CD4-positive, alpha-beta T cell treated with Interleukin-2 at 100 ng/mL for 4 hours (primary cell): ENCODE measurements around the gene KIAA0513.
"Not testable (repeated sequence)": the region's sequence is repeated elsewhere in the genome, so short reads cannot be mapped to it uniquely, and the experiment has no call there.

ENCODE experiments used
- DNase-seq: peaks from one replicate; pipeline ENCODE4 v3.0.0-alpha.2; 2020; ENCODE audit warnings: low spot score

KIAA0513 gene

GRCh38 chr16:85049706-85050305 lies 22.2 kb downstream of the KIAA0513 start:
- DNase-seq, result no peak

- DNase-seq, result no peak
Measured at GRCh38 chr16:85051067-85051581, 23.5 kb downstream of the KIAA0513 start.

DNA sequence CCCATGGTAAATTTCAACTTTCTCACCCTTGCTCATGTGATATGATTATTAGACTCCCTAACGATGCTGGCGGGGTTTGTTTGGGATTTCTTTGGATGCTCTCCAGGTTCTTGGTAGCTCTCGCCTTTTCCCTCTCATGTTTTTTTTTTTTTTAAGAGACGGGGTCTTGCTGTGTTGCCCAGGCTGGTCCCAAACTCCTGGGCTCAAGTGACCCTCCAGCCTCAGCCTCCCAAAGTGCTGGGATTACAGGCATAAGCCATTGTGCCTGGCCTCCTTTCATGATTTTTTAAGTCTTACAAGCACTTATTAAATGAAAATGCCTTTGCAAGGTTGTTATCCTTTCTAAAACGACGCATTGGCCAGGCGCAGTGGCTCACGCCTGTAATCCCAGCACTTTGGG lies 24.1 kb downstream of the KIAA0513 start:
- no peak for DNase-seq

DNA sequence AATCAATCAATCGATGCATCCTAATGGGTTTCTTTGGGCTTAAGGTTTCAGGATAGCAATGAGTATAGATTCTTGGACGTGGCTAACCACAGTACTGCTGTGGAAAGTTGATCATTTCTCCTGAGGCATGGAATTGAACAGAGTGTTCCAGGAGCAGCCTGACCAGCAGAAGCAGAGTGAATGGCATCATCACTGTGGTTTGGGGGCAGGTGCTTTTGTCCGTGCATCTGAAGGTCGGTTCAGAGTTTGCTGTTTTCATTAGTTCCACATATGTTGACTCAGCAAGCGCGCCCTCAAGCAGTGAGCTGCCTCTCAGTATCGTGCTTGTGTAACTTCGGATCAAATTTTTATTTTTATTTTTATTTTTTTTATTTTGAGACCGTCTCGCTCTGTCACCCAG lies 24.9 kb downstream of the KIAA0513 start:
- DNase-seq, result no peak

DNA sequence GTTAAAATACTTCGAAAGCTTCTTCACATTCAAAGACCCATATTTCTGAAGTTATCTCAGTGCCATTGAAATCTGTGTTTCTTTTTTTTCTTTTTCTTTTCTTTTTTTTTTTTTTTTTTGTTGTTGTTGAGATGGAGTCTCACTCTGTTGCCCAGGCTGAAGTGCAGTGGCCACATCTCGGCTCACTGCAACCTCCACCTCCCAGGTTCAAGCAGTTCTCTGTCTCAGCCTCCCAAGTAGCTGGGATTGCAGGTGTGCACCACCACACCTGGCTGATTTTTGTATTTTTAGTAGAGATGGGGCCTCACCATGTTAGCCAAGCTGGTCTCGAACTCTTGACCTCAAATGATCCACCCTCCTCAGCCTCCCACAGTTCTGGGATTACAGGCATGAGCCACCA lies 26.7 kb downstream of the KIAA0513 start:
- DNase-seq, result not testable (repeated sequence)

GRCh38 chr16:85054948-85055492 lies 27.4 kb downstream of the KIAA0513 start:
- DNase-seq, result no peak

GRCh38 chr16:85055493-85056210 lies 28.1 kb downstream of the KIAA0513 start:
- DNase-seq, result peak; percentile 89

DNA sequence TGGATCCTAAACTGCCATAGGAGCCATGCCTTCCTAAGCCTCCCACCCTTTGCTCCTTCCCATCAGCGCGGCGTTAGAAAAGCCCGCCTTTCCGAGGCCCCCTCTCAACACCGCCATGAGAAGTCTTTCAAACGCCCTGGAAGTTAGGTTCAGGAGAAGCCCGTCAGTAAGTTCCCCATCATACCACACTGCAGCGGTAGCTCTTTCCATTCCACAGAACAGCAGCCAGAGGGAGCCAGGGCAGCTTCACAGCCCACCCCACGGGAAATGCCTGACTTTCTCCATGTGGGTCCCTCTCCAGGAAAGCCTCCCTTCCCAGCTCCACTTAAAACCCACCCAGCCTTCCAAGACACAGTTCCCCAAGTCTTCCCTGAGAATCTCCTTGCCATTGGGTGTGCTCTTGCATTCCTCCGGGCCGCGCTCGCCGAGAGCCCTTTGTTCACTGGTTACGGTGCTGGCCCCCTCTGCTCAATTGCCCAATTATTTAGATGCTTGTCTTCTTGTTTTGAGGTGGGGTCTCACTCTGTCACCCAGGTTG lies 28.7 kb downstream of the KIAA0513 start:
- DNase-seq, result no peak

DNA sequence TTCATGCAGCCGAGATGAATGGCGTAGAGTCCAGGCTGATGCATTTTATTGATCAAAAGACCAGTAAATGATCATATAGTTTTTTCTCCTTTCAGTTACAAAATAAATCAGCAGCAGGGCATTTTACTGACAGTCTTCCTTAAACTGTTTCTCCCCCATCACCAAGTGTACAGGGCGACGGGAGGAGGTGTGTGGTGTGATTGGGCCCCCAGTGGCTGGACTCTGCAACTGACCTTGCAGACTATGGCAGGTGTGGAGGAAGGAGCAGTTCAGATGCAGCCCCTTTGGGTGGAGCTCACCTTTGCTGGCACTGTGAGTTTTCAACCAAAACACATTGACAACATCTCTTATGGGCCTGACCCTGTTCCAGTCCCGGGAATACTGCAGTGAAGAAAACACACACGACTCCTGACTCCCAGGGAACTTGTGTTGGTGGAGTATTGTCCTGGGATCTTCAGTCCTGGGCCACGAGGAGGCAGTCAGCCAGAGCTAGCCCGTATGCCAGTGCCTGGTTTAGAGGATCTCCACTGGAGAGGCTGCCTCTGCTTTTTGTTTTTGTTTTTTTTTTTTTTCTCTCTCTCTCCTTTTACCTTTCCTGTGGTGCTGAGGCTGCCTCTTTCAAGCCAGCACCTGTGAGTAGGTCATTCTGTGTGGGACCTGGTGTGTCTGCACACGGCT lies 29.8 kb downstream of the KIAA0513 start:
- no peak for DNase-seq

DNA sequence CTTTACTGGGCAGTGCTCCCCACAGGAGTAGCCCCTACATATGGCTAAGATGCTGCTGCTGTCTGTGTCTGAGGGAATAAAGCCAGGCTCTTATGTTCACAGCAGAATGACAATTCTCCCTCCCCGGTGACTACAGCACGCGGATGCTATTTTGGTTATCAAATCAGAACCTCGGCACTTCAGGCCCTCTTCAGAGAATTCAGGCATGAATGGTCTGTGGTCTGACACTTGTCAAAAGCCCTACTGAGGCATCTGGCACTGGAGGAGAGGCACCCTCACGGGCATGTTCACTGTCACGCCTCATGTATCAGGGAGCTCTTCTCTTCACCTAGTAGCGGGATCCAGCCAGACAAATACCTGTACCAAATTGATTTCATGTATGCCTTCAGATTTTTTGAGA lies 30.4 kb downstream of the KIAA0513 start:
- DNase-seq, result no peak

GRCh38 chr16:85058909-85059308 lies 31.3 kb downstream of the KIAA0513 start:
- no peak for DNase-seq

DNA sequence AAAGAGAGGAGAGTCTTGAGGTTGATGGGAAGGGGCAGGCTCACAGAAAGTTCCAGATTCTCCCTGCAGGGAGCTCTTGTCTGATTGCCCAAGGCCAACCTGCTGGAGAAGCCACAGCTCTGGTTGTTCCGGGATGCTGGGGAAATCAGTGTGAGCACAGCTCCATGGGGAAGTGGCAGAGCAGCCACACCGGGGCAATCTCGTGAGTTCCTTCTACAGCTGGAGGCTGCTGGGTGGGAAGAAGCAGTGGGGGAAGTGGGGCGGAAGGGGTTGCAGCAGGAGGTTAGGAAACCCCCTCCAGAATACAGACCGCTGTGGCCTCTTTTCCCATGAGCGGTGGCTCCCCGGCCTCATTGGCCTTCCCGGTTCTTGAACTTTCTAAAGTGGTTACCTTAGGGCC lies 34.0 kb downstream of the KIAA0513 start:
- DNase-seq, result no peak

DNA sequence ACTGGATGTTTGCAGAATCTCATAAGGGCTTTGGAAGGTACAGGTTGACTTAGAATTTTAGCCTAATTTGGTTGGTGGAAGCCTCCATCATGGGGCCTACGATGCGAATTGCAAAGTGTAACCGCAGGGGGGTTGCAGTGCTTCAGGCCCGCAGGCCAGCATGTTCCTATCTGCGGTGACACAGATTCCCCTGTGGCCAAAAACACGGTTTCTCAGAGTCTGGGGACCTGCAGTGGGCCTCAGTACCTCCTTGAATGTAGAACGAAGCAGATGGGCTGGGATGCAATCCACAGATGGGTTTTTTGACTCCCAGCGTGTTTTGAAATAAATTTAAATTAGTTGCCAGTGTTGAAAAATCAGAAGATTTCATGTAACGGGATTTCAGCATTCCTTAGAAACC lies 34.7 kb downstream of the KIAA0513 start:
- no peak for DNase-seq

DNA sequence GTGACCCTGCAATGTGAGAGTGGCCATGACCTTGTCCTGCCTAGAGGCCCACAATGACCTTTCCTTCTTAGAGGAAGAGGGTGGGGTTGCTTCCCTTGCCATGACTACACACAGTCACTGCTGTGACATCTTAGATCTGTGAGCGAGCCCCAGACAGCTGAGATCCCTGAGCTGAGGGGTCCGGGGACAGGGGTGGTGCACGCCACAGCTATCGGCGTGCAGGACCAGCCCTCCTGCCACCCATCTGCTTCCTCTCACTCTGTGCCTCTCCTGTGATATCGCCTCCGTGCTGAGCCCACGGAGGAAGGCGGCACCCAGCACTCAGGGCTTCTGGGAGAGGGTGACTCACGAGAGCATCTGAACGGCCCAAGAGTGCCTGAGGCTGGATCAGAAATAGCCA lies 35.2 kb downstream of the KIAA0513 start:
- no peak for DNase-seq

GRCh38 chr16:85064186-85064585 lies 36.6 kb downstream of the KIAA0513 start:
- DNase-seq, result no peak

GRCh38 chr16:85065099-85065498 lies 37.5 kb downstream of the KIAA0513 start:
- DNase-seq, result no peak

DNA sequence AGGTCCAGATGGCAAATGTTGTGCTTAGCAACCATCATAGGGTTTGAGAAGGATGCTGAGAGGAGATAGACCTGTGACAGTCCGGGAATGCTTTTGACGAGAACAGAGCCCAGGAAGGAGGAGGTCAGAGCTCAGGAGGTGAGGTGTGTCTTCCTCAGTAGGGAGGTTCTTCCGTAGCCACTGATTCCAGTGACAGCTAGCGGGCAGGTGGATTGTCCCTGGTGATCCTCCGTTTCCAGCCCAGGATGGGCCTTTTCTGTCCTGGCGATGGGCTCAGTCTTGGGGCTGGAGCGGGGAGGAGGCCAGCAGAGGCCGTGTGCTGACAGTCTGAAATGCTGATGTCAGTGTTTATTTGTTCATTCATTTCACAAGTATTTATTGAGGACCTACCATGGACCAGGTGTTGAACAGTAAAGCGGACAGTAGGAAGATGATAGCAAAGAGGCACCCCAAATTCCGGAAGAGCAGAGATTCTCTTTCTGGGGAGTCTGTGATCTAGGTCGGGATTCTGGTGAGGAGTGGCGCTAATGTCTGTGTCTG lies 38.8 kb downstream of the KIAA0513 start:
- no peak for DNase-seq

GRCh38 chr16:85067024-85067423 lies 39.4 kb downstream of the KIAA0513 start:
- no peak for DNase-seq

DNA sequence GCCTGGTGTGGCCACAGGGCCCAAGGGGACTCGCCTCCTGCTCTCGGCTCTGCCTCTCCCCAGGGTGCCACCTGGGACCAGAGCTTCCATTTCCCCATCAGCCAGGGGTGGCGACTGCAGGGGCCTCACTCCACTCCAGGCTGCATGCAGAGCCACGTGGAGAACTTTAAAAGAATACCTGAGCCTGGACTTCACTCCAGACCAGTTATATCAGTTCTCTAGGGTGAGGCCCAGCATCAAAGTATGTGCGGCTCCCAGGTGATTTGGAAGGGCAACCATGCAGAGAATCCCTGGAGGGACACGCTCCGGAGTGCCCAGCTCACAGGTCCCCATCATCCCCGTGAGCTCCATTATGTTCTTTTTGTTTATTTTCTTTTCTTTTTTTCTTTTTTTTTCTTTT lies 39.8 kb downstream of the KIAA0513 start:
- DNase-seq, result no peak

DNA sequence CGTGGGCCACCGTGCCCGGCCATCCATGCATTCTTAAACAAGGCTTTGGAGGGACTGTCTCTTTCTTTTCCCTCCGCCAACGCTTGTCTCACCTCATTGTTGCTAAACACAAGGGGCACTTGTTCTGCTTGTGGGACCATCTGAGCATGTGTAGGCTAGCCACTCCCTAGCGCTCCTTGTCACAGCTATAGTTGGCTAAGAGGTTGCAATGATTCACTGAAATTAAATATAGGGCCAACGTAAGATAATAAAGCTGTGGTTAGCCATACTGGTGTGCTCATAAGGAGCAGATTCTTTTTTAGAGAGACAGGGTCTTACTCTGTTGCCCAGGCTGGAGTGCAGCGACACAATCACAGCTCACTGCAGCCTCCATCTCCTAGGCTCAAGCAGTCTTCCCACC lies 41.2 kb downstream of the KIAA0513 start:
- DNase-seq, result no peak

- no peak for DNase-seq
Measured at GRCh38 chr16:85069171-85069570, 41.6 kb downstream of the KIAA0513 start.
